HG02885 (cell line): Measurements from ENCODE around the gene LANCL3.
A peak's percentile ranks its signal among the peaks of the same experiment; 100 is the strongest.
"Not testable (repeated sequence)": the region's sequence is repeated elsewhere in the genome, so short reads cannot be mapped to it uniquely, and the experiment has no call there.

Experiments
- ATAC-seq: cut with Tn5 transposase; IDR thresholded peaks from one replicate; pipeline ENCODE4 v1.9.1; 2021; ENCODE audit warnings: mild to moderate bottlenecking; ENCODE audit not compliant: unreplicated experiment, poor library complexity

LANCL3 gene

GRCh38 chrX:37571426-37572107, at the start of gene LANCL3:
Gene LANCL3, plus strand, starts transcription at chrX:37571661. Its CDS starts 210 bp downstream, at chrX:37571871.
- ATAC-seq, result peak; percentile 17

- ATAC-seq, result not testable (repeated sequence)
These were observed 47.8 kb upstream of the LANCL3 start for GRCh38 chrX:37523673-37524072.

DNA sequence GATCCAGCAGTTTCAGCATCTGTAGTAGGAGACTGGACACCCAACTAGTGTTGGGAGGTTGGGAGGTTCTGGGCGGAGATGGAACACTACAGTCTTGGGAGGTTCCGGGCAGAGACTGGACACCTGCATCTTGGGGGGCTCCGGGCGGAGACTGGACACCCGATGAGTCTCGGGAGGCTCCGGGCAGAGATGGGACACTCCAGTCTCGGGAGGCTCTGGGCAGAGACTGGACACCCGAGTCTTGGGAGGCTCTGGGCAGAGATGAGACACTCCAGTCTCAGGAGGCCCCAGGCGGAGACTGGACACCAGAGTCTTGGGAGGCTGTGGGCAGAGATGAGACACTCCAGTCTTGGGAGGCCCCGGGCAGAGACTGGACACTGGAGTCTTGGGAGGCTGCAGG, 29.5 kb upstream of the LANCL3 start:
- ATAC-seq, result no peak

DNA sequence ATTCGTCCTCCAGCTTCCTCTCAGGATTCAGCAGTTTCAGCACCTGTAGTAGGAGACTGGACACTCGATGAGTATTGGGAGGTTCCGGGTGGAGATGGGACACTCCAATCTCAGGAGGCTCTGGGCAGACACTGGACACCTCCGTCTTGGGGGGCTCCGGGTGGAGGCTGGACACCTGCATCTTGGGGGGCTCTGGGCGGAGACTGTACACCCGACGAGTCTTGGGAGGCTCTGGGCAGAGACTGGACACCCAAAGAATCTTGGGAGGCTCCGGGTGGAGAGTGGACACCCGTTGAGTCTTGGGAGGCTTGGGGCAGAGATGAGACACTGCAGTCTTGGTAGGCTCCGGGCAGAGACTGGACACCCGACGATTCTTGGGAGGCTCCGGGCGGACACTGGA, 28.7 kb upstream of the LANCL3 start:
- no peak for ATAC-seq

- no peak for ATAC-seq
These were observed 28.1 kb upstream of the LANCL3 start for GRCh38 chrX:37543324-37543723.

DNA sequence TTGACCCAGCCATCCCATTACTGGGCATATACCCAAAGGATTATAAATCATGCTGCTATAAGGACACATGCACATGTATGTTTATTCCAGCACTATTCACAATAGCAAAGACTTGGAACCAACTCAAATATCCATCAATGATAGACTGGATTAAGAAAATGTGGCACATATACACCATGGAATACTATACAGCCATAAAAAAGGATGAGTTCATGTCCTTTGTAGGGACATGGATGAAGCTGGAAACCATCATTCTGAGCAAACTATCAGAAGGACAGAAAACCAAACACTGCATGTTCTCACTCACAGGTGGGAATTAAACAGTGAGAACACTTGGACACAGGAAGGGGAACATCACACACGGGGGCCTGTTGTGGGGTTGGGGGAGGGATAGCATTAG, 26.9 kb upstream of the LANCL3 start:
- not testable (repeated sequence) for ATAC-seq

GRCh38 chrX:37545066-37545465, 26.4 kb upstream of the LANCL3 start:
- ATAC-seq, result no peak

DNA sequence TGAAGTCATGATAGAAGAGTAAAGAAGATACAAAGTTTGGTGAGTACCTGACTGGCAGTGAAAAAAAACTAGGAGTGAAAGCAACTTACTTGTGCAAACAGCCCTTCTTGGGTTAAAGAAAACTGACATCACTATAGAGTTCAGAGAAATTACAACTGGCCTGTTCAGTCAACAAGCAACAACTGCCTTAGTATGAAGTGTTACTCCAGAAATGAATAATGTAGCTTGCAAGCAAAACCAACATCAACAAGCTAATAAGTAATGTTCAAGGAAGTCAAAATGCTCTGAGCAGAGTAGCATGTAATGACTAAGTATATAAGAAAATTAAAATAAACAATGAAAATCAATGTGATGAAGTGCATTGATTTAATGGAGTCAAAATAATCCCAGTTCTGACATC, 21.8 kb upstream of the LANCL3 start:
- ATAC-seq, result not testable (repeated sequence)

DNA sequence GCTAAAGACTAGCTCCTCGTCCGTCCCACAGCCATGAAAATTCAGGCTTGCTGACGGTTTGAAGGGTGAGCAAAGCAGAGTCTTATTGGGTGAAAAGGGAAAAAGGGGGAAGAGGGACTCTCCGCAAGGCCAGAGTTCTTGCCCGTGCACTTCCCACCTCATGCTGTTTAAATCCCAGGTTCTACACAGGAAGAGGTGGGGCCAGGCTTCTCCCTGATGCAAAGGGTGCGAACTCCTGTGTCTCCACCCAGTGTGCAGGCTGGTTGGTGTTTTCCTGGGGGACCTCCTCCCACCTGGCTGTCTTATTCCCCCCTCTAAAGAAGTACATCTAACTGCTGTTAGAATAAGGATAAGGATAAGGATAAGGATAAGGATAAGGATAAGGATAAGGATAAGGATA, 18.0 kb upstream of the LANCL3 start:
- no peak for ATAC-seq

- ATAC-seq, result not testable (repeated sequence)
These were observed 6.2 kb upstream of the LANCL3 start for GRCh38 chrX:37565254-37565653.

DNA sequence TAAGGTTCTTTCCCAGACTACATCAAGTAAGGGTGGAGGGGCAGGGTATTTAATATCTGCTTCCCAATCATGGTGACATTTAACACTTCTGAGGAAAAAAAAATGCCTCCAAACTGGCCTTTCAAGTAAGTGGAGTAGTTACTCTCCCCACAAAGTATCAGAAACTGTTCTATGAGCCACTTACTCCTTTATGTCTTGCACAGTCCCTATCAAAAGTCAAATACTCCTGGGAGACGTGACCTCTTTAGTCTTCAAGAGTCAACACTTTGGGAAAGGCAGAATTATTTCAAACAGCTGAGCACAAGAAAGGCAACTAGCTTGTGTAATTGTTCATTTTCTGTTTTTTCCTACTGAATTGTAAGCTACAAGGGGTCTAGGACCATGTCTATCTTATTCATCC, 1.1 kb upstream of the LANCL3 start:
- not testable (repeated sequence) for ATAC-seq

DNA sequence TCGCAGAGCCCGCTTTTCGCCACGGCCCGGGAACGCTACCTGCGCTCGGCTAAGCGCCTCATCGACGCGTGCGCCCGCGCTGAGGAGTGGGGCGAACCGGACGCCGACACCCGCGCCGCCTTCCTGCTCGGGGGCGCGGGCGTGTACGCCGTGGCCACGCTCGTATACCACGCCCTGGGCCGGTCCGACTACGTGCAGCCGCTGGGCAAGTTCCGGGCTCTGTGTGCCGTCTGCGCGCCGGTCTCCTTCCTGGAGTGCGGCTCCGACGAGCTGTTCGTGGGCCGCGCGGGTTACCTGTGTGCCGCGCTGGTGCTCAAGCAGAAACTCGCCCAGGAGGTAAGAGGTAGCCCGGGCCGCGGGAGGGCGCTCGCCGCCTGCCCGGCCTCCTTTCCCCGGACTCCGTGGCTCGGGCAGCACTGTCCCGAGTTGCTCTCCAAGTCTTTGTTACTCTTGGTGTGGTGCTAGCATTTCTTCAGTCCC, 687 bp downstream of the LANCL3 start:
- peak; percentile 55 for ATAC-seq

DNA sequence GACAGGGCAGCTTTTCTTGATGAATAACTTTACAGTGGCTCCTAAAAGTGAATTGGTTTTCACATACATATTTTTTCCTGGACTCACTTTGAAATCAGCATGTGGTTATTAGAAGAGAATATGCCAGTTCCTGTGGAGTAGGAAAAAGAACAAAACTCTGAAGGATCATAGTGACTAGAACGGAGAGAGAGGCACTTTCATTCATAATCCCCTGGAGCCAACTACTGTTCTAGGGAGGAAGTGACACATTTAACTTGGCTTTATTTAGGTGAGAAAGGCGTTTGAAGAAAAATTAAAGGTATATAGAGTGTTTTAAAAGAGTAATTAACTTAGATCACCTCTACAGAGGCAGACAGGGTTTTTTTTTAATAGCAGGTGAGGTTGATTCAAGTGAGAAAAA, 1.7 kb downstream of the LANCL3 start:
- not testable (repeated sequence) for ATAC-seq

- ATAC-seq, result no peak
These were observed 6.6 kb downstream of the LANCL3 start for GRCh38 chrX:37578045-37578444.

DNA sequence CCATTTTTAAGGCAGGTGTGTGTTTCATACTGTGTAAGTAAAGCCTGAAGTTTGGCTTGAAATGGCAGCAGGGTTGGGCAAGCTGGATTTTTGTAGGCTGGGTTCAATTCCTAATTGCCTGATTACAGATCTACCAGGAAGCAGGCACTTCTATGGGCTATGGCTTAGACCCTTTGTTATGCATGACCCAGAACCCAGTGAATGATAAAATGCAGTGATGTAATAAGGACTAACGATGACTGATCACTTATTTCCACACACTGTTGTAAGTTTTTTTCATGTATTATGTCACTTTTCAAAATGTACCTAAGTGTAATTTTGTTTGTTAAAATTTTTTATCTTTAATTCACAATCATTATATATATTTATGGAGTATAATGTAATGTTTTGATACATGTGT, 8.6 kb downstream of the LANCL3 start:
- no peak for ATAC-seq

DNA sequence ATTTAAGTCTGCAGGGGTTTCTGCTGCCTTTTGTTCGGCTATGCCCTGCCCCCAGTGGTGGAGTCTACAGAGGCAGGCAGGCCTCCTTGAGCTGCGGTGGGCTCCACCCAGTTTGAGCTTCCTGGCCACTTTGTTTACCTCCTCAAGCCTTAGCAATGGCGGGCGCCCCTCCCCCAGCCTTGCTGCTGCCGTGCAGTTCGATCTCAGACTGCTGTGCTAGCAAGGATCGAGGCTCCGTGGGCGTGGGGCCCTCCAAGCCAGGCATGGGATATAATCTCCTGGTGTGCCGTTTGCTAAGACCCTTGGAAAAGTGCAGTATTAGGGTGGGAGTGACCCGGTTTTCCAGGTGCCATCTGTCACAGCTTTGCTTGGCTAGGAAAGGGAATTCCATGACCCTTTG, 15.9 kb downstream of the LANCL3 start:
- not testable (repeated sequence) for ATAC-seq

DNA sequence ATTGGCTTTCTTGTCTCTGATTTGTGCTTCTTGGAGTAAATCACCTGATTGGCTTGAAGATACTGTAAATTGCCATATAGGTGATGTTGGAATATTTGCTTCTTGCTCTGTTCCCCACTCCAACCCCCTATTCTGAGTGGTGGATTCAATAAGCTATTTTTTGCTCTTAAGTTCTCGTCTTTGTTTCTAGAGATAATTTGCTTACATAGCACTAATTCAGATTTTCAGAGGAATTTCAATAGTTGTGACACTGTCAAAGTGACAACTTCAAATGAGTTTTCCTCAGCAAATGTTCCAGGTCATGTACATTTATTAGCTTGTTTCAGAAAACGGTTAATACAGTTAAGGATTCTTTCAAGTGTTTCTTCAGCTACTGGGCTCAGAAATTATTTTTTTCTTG, 18.6 kb downstream of the LANCL3 start:
- ATAC-seq, result no peak

DNA sequence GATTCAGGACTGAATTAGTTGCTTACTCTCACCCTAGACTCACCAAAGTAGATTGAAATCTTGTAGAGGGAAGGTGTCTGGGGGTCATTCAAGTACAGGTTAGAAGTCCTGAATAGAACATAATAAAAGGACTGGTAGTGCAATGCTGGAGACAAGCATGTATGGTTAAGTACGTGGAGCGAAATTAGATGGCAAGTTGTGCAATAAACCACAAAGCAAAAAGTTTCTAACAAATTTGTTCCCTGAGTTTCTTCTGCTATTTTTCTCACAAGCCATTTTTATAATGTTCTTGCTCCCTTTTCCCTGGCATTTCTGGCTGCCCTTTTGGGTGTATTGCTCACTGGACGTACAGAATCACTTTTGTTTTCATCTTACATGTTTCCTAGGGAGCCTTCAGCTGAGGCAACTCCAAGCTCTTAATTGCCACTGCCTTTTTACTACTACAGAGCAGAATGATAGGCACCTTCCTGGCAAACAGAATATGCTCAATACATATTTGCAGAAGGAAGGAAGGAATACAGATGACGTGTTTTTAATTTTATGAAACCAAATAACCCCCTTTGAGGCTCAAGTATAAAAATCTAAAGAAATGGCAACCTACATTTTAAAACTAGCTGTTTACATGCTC, 23.4 kb downstream of the LANCL3 start:
- ATAC-seq, result no peak

GRCh38 chrX:37599729-37600128, 28.3 kb downstream of the LANCL3 start:
- no peak for ATAC-seq

- peak; percentile 70 for ATAC-seq
These were observed 32.5 kb downstream of the LANCL3 start for GRCh38 chrX:37603938-37604409.

GRCh38 chrX:37607243-37607642, 35.8 kb downstream of the LANCL3 start:
- no peak for ATAC-seq

DNA sequence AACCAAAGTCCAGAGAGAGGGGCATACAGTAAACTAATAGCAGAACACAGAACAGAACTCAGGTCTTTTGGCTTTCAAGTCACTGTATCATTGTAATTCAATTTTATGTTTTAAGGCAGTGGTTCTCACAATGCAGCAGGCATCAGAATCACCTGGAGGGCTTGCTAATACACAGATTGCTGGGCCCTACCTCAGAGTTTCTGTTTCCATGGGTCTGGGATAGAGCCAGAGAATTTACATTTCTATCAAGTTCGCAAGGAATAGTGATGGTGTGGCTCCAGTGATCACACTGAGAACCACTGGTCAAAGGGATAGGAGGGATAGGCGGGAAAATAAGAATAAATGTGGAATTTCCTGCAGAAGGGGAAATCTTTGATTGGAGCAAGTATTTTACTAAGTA, 36.7 kb downstream of the LANCL3 start:
- ATAC-seq, result no peak
